Stimulated activated CD4-positive, alpha-beta T cell treated with anti-CD3 and anti-CD28 coated beads, Interleukin-1b, Interleukin-23, amount 100 ng/mL, for 24 hours (primary cell): Measurements from ENCODE around the gene GABRG2.
"Not testable (repeated sequence)": the region's sequence is repeated elsewhere in the genome, so short reads cannot be mapped to it uniquely, and the experiment has no call there.

ENCODE experiments used
- DNase-seq, 4 experiments: peaks; one replicate each; pipeline ENCODE4 v3.0.0-alpha.2; 2020; ENCODE audit warnings: low read depth in 4 of 4, low spot score in 1 of 4

GABRG2 gene

GRCh38 chr5:162067655-162068411 lies at the start of gene GABRG2:
Gene GABRG2, plus strand, starts transcription at chr5:162067773. Its CDS starts 227 bp downstream, at chr5:162068000.
- DNase-seq: no peak

GRCh38 chr5:162025312-162025711 lies 42.3 kb upstream of the GABRG2 start:
- no peak for DNase-seq

GRCh38 chr5:162026803-162027202 lies 40.8 kb upstream of the GABRG2 start:
- no peak for DNase-seq

GRCh38 chr5:162037431-162037830 lies 30.1 kb upstream of the GABRG2 start:
- no peak for DNase-seq

GRCh38 chr5:162047279-162047678 lies 20.3 kb upstream of the GABRG2 start:
- DNase-seq: no peak

GRCh38 chr5:162052676-162053075 lies 14.9 kb upstream of the GABRG2 start:
- no peak for DNase-seq

- not testable (repeated sequence) for DNase-seq
These were observed 12.5 kb upstream of the GABRG2 start for GRCh38 chr5:162055095-162055494.

- DNase-seq: no peak
These were observed 411 bp upstream of the GABRG2 start for GRCh38 chr5:162067162-162067561.

- no peak for DNase-seq
These were observed 839 bp downstream of the GABRG2 start for GRCh38 chr5:162068412-162068811.

- no peak for DNase-seq
These were observed 1.4 kb downstream of the GABRG2 start for GRCh38 chr5:162068936-162069335.

GRCh38 chr5:162078805-162079204 lies 11.2 kb downstream of the GABRG2 start:
- DNase-seq: no peak

- no peak for DNase-seq
These were observed 23.8 kb downstream of the GABRG2 start for GRCh38 chr5:162091336-162091735.

GRCh38 chr5:162096448-162096847 lies 28.9 kb downstream of the GABRG2 start:
- DNase-seq: no peak

- DNase-seq: no peak
These were observed 40.0 kb downstream of the GABRG2 start for GRCh38 chr5:162107591-162107990.

GRCh38 chr5:162119801-162120200 lies 52.2 kb downstream of the GABRG2 start:
- DNase-seq: no peak

- DNase-seq: no peak
These were observed 60.5 kb downstream of the GABRG2 start for GRCh38 chr5:162128117-162128516.

GRCh38 chr5:162132348-162132747 lies 64.8 kb downstream of the GABRG2 start:
- no peak for DNase-seq

- DNase-seq: no peak
These were observed 71.6 kb downstream of the GABRG2 start for GRCh38 chr5:162139190-162139589.

- no peak for DNase-seq
These were observed 86.7 kb downstream of the GABRG2 start for GRCh38 chr5:162154242-162154641.

- DNase-seq: no peak
These were observed 92.8 kb downstream of the GABRG2 start for GRCh38 chr5:162160401-162160800.

- no peak for DNase-seq
These were observed 96.1 kb downstream of the GABRG2 start for GRCh38 chr5:162163663-162164062.

- DNase-seq: no peak
These were observed 106.9 kb downstream of the GABRG2 start for GRCh38 chr5:162174358-162174974.

- no peak for DNase-seq
These were observed 119.8 kb downstream of the GABRG2 start for GRCh38 chr5:162187371-162187770.
